Stimulated activated CD4-positive, alpha-beta T cell treated with anti-CD3 and anti-CD28 coated beads, TNF-alpha, amount 100 ng/mL, for 1 hour (primary cell): Measurements from ENCODE around the gene INTS7.
"Not testable (repeated sequence)": the region's sequence is repeated elsewhere in the genome, so short reads cannot be mapped to it uniquely, and the experiment has no call there.

ENCODE experiments used
- DNase-seq, 3 donors: peaks; one replicate each; pipeline ENCODE4 v3.0.0-alpha.2; 2020; ENCODE audit warnings: low read depth in 3 of 3, low spot score in 1 of 3

Gene INTS7

DNA sequence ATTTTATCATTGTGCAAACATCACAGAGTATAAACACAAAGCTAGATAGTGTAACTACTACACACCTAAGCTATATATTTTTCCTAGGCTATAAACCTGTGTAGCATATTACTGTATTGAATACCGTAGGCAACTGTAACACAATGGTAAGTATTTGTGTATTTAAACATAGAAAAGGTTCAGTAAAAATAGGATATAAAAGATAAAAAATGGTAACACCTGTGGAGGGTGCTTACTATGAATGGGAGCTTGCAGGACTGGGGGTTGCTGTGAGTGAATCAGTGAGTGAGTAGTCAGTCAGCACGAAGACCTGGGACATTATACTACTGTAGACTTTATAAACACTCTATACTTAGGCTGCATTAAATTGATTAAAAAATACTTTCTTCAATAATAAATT, 4.3 kb upstream of the INTS7 start:
- DNase-seq = no peak

DNA sequence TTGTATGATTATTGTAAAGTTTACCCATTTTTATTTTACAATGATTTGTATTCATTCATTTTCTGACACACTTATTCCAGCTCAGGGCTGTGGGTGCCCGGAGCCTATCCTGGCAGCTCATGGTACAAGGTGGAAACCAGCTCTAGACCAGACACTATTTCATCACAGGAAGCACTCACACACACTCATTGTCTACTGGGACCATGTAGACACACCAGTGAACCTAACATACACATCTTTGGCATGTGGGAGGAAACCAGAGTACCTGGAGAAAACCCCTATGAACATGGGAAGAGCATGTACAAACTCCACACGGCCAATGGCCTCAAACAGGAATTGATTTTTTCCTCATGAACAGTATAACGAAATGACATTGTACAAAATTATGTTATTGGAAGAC, 2.5 kb upstream of the INTS7 start:
- no peak for DNase-seq

DNA sequence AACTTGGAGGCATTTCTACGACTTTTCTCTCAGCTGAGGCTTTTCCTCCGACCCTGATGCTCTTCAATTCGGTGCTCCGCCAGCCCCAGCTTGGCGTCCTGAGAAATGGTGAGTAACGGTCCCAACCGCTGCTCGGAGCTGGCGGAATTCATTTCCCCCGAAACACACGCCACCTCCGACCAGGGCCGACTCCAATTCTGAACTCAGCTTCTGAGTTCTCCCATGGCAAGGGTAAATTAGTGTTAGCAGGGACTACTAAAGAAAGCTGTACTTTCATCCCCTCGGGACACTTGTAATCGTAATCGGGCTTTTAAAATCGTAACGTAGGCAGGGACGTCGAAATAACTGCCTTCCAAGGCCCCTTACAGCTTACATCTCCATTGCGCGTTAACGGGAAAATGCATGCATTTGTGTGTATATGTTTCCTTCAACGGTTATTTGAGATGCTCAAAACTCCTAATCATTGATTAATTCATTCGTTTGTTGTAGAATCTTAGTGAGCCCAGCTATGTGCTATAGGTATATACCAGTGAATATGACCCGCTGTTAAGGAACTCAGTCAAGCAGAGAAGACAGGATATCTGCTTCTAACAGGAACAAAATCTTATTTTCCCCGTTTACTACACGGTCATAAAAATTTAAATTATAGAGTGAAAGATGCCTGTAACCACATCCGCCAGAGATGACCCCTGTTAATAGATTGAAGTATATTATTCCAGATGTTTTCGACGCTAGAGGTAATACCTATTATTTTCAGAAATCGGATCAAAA, 663 bp upstream of the INTS7 start:
- no peak for DNase-seq

DNA sequence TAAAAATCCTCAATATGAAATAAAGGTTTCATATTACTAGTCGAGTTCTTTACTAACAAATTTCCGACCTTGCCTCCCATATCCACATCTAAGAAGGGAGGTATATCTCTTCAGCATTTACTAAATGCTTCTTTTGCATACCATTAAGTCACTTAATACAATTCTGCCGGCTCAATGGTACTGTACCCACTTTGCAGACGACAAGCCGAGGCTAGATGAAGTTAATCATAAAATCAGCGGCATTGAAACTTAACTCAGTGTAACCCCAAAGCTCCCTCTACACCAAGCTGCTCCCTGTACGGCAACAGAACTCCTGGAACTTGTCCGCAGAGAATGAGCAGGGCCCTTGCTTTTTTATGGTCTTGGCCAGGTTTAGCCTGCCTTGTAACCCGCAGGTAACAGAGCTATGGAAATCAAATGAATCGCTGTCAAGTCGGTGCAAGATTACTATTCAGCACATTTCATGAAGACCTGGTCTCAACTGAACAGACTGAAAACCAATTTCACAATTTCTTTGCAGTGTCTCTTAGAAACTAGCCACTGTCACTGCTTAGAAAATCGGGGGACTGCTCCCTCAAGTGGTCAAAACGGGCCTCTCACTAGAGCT, 738 bp downstream of the INTS7 start:
- DNase-seq = no peak

DNA sequence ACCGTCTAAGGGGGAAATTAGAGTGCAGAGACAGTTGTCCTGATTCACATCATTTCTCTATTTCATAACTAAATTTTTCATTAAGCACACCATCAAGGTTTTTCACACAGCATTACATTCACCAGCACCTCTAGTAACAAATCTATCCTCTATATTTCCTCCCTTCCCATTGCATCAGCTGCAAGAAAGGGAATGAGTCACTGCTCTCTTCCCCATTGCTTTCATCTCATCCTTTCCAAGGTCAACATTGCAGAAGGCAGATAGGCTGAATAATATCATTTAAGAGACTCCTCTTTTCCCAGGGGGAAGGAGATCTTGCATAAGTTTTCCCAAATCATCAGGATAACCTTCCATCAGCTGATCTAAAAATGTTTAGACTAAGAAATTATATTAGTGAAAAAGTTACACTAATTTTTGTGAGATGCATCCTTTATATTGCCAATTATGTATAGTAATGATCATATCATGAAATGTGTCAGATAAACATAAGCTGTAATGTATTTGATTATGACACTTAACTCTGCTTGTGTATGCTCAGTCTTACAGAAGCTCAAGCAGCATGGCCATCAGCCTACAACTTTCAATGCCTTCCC, 4.3 kb downstream of the INTS7 start:
- no peak for DNase-seq

DNA sequence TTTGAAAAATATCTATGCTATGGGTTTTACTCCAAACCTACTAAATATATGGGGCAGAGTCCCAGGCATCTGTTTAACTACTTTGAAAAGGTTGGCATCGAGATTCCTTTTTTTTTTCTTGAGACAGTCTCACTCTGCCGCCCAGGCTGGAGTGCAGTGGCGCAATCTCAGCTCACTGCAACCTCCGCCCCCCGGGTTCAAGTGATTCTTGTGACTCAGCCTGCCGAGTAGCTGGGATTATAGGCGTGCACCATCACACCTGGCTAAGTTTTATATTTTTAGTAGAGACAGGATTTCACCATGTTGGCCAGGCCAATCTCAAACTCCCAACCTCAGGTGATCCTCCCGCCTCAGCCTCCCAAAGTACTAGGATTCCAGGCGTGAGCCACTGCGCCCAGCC, 7.6 kb downstream of the INTS7 start:
- DNase-seq = not testable (repeated sequence)

DNA sequence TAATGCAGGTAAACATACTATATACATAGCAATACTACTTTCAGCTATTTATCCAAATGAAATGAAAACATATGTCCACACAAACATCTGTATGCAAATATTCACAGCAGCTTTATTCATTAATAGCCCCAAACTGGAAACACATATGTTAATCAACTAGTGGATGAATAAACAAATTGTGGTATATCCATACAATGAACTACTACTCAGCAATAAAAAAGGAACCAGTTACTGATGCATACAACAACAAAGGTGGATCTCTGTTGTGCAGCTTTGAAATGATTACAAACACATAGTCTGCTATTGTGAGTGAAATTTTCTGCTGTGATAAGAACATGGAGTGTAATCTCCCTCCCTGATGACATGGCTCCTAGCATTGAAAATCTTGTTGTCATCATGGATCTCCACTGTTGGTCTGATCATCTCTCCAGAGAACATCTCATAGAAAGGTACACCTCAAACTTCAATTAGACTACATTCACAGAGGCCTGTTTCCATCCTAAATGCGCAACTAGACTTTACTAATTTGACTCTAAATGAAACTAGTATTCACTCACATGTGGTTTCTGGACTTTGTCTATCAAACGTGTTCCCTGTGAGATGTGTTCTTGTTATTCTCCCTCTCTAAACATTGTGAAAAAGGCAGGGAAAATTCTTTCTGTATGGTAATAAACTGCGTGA, 10.7 kb downstream of the INTS7 start:
- DNase-seq = no peak

DNA sequence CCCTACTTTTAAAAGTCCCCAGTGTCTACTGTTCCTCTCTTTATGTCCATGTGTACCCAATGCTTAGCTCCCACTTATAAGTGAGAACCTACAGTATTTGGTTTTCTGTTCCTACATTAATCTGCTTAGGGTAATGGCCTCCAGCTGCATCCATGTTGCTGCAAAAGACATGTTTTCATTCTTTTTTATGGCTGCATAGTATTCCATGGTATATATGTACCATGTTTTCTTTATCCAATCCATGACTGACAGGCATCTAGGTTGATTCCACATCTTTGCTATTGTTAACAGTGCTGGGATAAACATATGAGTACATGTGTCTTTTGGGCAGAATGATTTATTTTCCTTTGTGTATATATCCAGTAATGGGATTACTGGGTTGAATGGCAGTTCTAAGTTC, 12.4 kb downstream of the INTS7 start:
- DNase-seq = not testable (repeated sequence)

DNA sequence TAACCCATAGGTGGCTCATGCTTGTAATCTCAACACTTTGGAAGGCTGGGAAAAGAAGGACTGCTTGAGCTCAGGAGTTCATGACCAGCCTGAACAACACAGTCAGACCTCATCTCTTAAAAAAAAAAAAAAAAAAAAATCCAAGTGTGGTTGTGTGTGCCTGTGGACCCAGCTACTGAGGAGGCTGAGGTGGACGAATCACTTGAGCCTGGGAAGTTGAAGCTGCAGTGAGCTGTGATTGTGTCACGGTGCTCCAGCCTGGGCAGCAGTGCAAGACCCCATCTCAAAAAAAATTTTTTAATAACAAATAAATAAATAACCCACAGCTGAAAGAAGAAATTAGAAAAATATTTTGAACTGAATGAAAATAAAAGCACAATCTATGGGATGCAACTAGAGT, 13.8 kb downstream of the INTS7 start:
- DNase-seq = no peak

DNA sequence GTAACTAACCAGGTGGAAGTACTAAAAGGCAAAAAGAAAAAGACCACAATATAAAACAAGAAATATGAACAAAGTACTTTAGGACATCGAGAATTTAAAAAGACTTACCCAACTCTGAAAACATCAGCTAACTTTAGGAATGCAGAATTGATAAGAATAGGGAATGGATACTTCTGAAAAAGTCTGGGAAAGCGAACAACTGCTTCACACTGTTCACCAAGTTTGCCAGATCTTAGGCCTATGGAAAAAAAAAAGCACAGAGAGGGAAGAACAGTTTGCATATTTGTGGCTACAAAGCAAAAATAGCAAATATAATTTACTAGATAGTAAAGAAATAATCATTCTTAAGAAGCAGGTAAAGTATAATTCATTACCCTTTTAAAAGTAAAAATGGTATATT, 14.4 kb downstream of the INTS7 start:
- DNase-seq = no peak

DNA sequence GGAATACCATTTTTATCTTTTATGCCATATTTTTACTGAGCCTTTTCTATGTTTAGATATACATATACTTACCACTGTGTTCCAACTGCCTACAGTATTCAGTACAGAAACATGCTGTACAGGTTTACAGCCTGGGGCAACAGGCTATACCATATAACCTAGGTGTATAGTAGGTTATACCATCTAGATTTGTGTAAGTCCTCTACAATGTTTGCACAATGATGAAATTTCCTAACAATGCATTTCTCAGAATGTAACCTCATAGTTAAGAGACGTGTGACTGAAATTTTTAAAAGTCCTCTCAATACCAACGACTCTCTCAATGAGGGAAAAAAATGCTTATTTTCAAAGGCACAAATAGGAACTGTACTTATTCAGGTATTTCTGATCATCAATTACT, 21.7 kb downstream of the INTS7 start:
- no peak for DNase-seq

DNA sequence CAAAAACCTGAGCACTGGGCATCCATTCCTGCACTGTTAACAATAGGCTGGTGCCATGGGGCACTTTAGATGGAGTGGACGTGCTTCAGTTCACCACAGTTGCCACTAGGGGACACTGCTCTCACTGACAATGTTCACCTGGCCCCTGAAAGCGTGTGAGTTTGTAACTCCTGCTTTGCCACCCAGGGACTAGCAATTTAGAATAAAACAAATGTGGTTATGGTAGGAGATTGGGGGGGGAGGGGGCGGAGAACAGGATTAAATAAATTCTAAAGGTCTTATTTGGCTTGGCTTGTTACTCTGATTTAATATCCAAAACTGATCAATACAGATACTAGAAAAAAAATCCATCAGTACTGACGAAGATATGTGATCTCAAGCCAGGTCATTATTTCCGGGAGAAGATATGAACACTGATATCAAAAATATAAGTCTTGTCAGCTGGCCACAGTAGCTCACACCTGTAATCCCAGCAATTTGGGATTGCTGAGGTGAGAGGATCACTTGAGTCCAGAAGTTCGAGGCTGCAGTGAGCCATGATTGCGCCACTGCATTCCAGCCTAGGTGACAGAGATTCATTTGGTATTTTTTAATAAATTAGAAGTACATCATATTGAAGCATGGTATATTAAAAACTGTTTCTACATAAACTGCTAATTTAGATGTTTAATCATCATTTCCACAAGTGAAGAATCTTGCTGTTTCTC, 23.2 kb downstream of the INTS7 start:
- peak in 2 of 3 donors; percentile 12 to 37 for DNase-seq

DNA sequence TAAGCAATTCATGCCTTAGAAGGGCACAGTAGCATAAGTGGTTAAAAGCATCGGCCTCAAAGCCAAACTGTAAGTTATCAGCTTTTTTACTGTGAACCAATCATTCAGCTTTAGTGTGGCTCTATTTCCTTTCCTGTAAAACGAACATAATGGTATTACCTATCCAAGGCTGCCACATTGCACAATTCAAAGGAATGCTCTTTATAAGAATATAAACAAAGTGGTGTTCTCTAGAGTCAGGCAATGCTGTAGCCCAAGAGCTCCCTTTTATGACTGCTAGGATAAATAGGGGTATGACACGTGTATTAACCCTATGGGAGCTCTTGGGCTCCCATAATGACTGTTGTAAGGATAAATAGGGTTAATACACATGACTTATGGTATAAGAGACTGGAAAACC, 25.4 kb downstream of the INTS7 start:
- DNase-seq = no peak

DNA sequence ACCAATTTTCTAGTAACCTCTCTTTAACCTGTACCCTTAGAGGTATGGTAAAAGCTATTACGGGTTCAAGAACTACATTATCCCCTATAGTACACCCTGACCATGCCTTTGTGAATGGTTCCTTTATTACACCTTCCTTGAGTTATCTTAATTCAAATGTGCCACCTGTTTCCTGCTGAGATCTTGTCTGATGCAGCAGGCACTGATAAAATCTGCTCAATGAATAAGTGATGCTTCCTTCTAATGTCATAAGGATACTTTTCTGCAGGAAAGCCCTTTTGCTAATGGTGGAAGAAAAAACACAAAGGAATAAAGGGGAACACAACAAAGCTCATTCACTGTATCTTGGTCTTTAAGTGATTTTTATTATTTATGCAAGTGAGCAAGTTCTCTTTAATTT, 25.8 kb downstream of the INTS7 start:
- no peak for DNase-seq

DNA sequence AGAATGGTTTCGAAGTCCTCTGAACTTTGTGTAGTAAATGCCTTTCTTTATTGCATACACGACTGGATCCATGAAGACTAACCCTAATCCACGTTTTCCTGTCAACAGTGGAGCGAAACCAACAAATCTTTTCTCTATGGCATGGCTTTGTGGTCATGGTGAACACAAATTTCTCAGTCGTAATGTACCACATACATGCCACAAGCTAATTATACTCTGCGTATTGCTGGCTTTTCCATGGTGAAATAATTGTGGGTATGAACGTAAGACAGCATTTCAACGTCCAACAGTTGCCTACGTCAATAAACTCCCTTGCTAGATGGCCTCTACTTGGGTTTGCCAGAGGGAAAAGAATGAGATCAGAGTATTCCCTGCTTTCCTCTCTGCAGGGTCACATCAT, 27.5 kb downstream of the INTS7 start:
- DNase-seq = no peak

DNA sequence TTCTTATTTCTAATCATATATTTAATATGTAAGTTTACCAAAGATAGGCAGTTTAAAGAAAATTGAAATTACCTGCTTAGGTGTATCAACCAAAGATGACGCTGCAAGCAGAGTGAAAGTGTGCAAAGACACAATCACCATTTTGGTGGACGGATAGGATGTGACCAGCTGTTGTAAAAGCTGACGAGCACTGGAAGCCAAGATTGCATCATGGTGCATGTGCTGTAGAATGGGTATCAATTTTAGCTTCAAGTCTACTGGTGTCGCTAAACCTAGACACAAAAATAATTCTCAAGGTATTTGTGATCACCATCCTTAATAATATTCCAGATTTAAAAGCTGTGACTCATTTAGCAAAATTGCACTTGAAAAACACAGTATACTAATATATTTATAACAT, 28.2 kb downstream of the INTS7 start:
- DNase-seq = no peak

DNA sequence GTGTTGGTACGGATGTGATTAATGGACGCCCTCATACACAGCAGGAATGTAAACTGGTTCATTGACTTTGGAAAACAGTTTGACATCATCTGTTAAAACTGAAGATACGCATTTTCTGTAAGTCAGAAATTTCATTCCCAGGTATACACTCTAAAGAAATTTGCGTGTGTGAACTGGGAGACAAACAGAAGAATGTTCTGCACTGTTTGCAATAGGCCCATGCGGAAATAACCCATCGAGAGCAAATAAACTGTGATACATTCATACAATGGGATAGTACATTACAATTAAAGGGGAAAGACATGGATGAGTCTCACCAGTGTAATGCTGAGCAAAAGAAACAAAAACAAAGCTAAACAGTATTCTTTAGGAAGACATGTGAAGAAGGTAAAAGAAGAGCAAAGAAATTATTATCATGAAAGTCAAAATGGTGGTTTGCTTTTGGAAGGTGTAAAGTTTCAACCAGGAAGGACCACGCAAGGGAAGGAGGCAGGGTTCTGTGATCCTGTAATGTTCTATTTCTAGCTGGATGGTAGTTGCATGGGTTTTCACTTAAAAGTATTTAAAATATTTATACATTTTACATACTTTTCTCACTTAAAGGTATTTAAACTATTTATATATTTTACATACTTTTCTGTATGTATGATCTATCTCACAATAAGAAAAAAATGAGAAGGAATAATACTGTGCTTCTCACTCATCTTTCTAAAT, 30.3 kb downstream of the INTS7 start:
- DNase-seq = no peak

DNA sequence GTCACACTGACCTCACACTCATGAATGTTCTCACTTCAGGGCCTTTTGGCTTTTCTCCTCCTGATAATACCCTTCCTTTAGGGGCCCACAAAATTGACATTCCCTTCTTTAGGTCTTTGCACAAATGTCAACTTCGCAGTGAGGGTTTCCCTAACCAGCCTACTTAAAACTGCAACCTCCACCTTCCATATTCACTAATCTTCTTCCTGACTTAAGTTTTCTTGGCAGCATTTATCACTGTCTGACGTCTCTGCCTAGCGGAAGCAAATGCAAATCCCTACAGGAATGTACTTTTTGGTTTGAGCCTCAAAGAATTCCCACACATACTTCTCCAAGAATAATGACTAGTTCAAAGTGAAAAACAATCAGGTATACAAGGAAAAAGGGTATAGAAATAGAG, 32.8 kb downstream of the INTS7 start:
- DNase-seq = no peak

DNA sequence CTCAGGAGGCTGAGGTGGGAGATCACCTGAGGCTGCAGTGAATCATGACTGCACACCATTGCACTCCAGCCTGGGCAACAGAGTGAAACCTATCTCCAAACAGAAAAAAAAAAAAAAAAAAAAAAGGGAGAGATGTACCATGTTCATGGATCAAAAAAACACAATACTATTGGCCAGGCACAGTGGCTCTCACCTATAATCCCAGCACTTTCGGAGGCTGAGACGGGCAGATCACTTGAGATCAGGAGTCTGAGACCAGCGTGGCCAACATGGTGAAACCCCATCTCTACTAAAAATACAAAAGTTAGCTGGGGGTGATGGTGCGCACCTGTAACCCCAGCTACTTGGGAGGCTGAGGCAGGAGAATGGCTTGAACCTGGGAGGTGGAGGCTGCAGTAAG, 37.9 kb downstream of the INTS7 start:
- not testable (repeated sequence) for DNase-seq

DNA sequence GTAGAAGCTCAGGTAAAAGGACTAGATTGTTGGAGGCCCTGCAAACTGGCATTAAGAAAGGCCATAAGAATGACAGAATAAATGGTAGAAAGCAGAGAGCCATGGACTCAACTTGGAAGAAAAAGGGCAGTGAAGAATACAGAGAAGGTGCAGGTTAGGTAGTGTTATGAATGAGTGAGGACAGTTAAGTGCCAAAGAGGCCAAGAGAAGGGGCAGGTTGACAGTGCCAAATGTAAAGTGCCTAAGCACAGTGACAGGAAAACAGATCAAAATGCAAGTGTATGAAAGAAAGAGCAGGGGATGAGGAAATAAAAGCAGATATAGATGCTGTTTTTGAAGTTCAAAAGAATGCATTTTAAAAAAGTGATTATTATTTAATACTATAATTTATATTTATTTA, 43.7 kb downstream of the INTS7 start:
- DNase-seq = no peak
